ENCODE measurements around the gene BIN1. TPM values are rescaled to one million over a fixed set of nuclear protein-coding genes. Genes with fewer than 3 reads are reported as not detected.

The BIN1 gene
- total RNA-seq, 1 experiment from 2014 or later = 58.9 TPM

DNA sequence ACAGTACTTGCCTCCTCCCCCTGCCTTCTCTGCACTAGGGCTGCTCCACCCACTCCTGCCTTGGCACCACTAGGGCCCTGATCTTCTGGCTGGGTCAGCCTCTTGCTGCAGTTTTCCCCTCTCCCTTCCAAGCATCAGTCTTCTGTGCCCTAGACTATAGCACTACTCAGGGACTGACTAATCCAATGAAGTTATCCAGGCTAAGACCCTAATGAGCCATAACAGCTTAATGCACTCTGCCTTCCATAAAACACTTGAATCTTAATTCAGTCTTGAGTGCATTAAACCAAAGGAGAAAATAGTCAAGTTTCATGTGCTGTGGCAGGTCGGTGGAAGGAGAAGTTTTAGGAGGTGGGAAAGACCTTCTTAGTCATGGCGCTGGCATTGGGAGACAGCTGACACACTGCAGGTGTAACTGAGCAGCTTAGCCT, 95.7 kb downstream of the BIN1 start:
- no peak overlapping the region for H3K27ac ChIP-seq (ENCODE audit: low read length)
- TF ChIP-seq EZH2 (IDR thresholded peaks at IDR 0.05; ENCODE audit: low read length, unreplicated experiment) (no peak), EZH2phosphoT487 (IDR thresholded peaks at IDR 0.05; ENCODE audit: borderline replicate concordance, low read length) (no peak)
- TF ChIP-seq, protein P1, sequence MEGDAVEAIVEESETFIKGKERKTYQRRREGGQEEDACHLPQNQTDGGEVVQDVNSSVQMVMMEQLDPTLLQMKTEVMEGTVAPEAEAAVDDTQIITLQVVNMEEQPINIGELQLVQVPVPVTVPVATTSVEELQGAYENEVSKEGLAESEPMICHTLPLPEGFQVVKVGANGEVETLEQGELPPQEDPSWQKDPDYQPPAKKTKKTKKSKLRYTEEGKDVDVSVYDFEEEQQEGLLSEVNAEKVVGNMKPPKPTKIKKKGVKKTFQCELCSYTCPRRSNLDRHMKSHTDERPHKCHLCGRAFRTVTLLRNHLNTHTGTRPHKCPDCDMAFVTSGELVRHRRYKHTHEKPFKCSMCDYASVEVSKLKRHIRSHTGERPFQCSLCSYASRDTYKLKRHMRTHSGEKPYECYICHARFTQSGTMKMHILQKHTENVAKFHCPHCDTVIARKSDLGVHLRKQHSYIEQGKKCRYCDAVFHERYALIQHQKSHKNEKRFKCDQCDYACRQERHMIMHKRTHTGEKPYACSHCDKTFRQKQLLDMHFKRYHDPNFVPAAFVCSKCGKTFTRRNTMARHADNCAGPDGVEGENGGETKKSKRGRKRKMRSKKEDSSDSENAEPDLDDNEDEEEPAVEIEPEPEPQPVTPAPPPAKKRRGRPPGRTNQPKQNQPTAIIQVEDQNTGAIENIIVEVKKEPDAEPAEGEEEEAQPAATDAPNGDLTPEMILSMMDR (conservative IDR thresholded peaks at IDR 0.05; ENCODE audit: low read depth, low read length) = no peak
- no peak overlapping the region for H3K4me3 ChIP-seq (ENCODE audit: low read length)
- CTCF ChIA-PET = no interaction called here
- no peak overlapping the region for H3K9ac ChIP-seq (ENCODE audit: low read length)
- no peaks in the 10 kb centered on the region for H3K9me3 ChIP-seq (ENCODE audit: low read length)
- H3K9me2 ChIP-seq (replicated peaks; ENCODE audit: low read length) = no peaks in the 10 kb centered on the region
- no peaks in the 10 kb centered on the region for H3K79me2 ChIP-seq (ENCODE audit: low read length)
- H3K36me3 ChIP-seq (ENCODE audit: low read depth, low read length) = no peaks in the 10 kb centered on the region
- H3F3A ChIP-seq (ENCODE audit: low read length, unreplicated experiment) = no peaks in the 10 kb centered on the region
- POLR2A ChIA-PET (ENCODE audit: unreplicated experiment) = no interaction called here
- no peak overlapping the region for H2AFZ ChIP-seq (ENCODE audit: low read length)
- H4K20me1 ChIP-seq (ENCODE audit: low read length) = no peaks in the 10 kb centered on the region
- DNase-seq (no peak), ATAC-seq (no peak)
- peaks cover 40% of the 10 kb centered on the region for H3K4me1 ChIP-seq (ENCODE audit: insufficient read depth, low read length)
- intact Hi-C loops (cut with micrococcal nuclease) = no loop called here
- no peaks in the 10 kb centered on the region; the same call in 1 of the 2 replicates for H3K27me3 ChIP-seq (ENCODE audit: low read length)
- no TSS peak for BruUV-seq (replicated peaks)
- no peak overlapping the region for H3K4me2 ChIP-seq (ENCODE audit: low read length)

DNA sequence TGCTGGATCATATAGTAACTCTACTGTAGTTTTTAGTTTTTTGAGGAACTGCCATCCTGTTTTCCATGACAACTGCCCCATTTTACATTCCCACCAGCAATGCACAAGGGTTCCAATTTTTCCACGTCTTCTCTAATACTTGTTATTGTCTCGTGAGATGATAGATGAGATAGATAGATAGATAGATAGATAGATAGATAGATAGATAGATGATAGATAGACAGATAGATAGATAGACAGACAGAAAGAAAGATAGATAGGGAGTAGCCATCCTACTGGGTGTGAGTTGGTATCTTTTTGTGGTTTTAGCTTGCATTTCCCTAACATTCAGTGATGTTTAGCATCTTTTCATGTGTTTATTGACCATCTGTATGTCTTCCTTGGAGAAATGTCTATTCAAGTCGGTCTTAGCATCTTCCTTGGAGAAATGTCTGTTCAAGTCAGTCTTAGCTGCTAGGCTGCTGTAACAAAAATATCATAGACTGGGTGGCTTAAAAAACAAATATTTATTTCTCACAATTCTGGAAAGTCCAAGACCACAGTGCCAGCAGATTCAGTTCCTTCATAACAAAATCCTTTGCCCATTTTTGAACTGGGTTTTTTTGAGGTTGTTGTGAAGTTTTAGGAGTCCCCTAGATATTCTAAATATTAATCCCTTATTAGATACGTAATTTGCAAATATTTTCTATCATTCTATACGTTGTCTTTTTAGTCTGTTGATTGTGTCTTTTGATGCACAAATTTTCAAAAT, 98.5 kb downstream of the BIN1 start:
- TF ChIP-seq, protein P1 (conservative IDR thresholded peaks at IDR 0.05; ENCODE audit: low read depth, low read length) = no peak
- no peak for TF ChIP-seq EZH2phosphoT487 (IDR thresholded peaks at IDR 0.05; ENCODE audit: borderline replicate concordance, low read length)
- TF ChIP-seq EZH2 (IDR thresholded peaks at IDR 0.05; ENCODE audit: low read length, unreplicated experiment) = no peak
- ATAC-seq (no peak), DNase-seq (no peak)
- Histone ChIP-seq H3K9me3 (ENCODE audit: low read length) (no peaks in the 10 kb centered on the region), H3K4me3 (ENCODE audit: low read length) (no peak overlapping the region), H3F3A (ENCODE audit: low read length, unreplicated experiment) (no peaks in the 10 kb centered on the region), H3K9me2 (replicated peaks; ENCODE audit: low read length) (no peaks in the 10 kb centered on the region), H4K20me1 (ENCODE audit: low read length) (no peaks in the 10 kb centered on the region), H3K4me1 (ENCODE audit: insufficient read depth, low read length) (peaks cover 18% of the 10 kb centered on the region), H2AFZ (ENCODE audit: low read length) (peak overlapping the region; percentile 1; the same call in 1 of the 2 replicates), H3K9ac (ENCODE audit: low read length) (no peak overlapping the region), H3K27ac (ENCODE audit: low read length) (peak overlapping the region; percentile 54), H3K4me2 (ENCODE audit: low read length) (peak overlapping the region; percentile 58), H3K27me3 (ENCODE audit: low read length) (no peaks in the 10 kb centered on the region; the same call in 1 of the 2 replicates), H3K36me3 (ENCODE audit: low read depth, low read length) (no peaks in the 10 kb centered on the region), H3K79me2 (ENCODE audit: low read length) (no peaks in the 10 kb centered on the region)
- intact Hi-C loops (cut with micrococcal nuclease) = no loop called here
- ChIA-PET CTCF (no interaction called here), POLR2A (ENCODE audit: unreplicated experiment) (no interaction called here)
- BruUV-seq (replicated peaks) = no TSS peak

DNA sequence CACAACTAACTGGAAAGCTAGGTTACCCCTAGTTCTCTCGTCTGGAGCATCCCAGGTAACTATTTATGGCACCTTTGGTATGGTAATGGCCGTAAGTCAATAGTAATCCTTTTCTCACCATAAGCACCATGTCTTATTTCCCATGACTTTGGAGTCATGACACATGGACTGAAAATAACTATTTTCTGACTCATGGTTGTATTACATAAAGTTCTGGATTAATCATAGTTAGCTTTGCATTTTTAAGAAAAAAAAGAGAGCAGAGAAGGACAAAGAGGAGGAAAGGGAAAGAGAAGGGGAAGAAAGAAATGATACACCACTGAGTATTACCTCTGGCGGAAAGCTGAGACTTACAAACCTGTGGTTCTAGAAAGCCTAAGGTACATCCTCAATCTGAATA, 99.3 kb downstream of the BIN1 start:
- Histone ChIP-seq H3K9me3 (ENCODE audit: low read length) (no peaks in the 10 kb centered on the region), H3K9me2 (replicated peaks; ENCODE audit: low read length) (no peaks in the 10 kb centered on the region), H3K27me3 (ENCODE audit: low read length) (no peaks in the 10 kb centered on the region; the same call in 1 of the 2 replicates), H4K20me1 (ENCODE audit: low read length) (no peaks in the 10 kb centered on the region), H3K4me2 (ENCODE audit: low read length) (peak overlapping the region; percentile 58), H3K4me1 (ENCODE audit: insufficient read depth, low read length) (peaks cover 13% of the 10 kb centered on the region), H2AFZ (ENCODE audit: low read length) (peak overlapping the region; percentile 1; the same call in 1 of the 2 replicates), H3K36me3 (ENCODE audit: low read depth, low read length) (no peaks in the 10 kb centered on the region), H3F3A (ENCODE audit: low read length, unreplicated experiment) (no peaks in the 10 kb centered on the region), H3K9ac (ENCODE audit: low read length) (no peak overlapping the region), H3K79me2 (ENCODE audit: low read length) (no peaks in the 10 kb centered on the region), H3K27ac (ENCODE audit: low read length) (peak overlapping the region; percentile 54), H3K4me3 (ENCODE audit: low read length) (no peak overlapping the region)
- ATAC-seq = peak; percentile 72
- CTCF ChIA-PET = no interaction called here
- BruUV-seq (replicated peaks) = no TSS peak
- TF ChIP-seq, protein P1 (conservative IDR thresholded peaks at IDR 0.05; ENCODE audit: low read depth, low read length) = no peak
- TF ChIP-seq EZH2phosphoT487 (IDR thresholded peaks at IDR 0.05; ENCODE audit: borderline replicate concordance, low read length) (no peak), EZH2 (IDR thresholded peaks at IDR 0.05; ENCODE audit: low read length, unreplicated experiment) (no peak)
- POLR2A ChIA-PET (ENCODE audit: unreplicated experiment) = no interaction called here
- intact Hi-C loops (cut with micrococcal nuclease) = no loop called here
- DNase-seq = peak; percentile 75
